Astrocyte (in vitro differentiated cells and primary cell): ENCODE data around the gene FUBP3.

Experiments
- CTCF ChIP-seq: IDR thresholded peaks from 2 replicates; pipeline ENCODE4 v1.5.1; 2011; ENCODE audit warnings: low read depth, mild to moderate bottlenecking, inconsistent platforms, low read length, moderate library complexity; ENCODE audit not compliant: insufficient read depth
- EZH2 ChIP-seq: IDR thresholded peaks from 2 replicates; pipeline ENCODE4 v1.6.1; 2012; ENCODE audit warnings: mild to moderate bottlenecking, low read length, inconsistent platforms; ENCODE audit not compliant: insufficient read depth

GRCh38 chr9:130565792-130566191, 13.6 kb upstream of the FUBP3 start:
- TF ChIP-seq EZH2 (no peak), CTCF (no peak)
